Ovary (tissue), 3 donors: Measurements from ENCODE around the gene CCDC12.

Experiments
- CTCF ChIP-seq, 3 donors: fragments of 450-650 bp in 2 of 3; fragments of 200-600 bp in 1 of 3; IDR thresholded peaks; one replicate each; pipeline versions ENCODE4 v1.5.1 to v1.8.0; 2016 to 2022; ENCODE audit warnings: antibody characterized with exemption in 3 of 3, mild to moderate bottlenecking in 1 of 3
- EP300 ChIP-seq: sonication (generic); formaldehyde crosslinking; IDR thresholded peaks from one replicate; pipeline ENCODE4 v1.6.1; 2017; ENCODE audit warnings: antibody characterized with exemption
- POLR2A ChIP-seq: fragments of 450-650 bp; IDR thresholded peaks from one replicate; pipeline ENCODE4 v1.6.1; 2017; ENCODE audit warnings: antibody characterized with exemption, mild to moderate bottlenecking, moderate library complexity
- donor health status: DM: no; HTN: no; CAD: no.

GRCh38 chr3:47017504-47018268 lies 41.1 kb upstream of the CCDC12 start:
- TF ChIP-seq CTCF (IDR thresholded peaks at IDR 0.05) (no peak), POLR2A (no peak), EP300 (no peak)
